Measurements from ENCODE around the gene ADGRF5. TPM values are rescaled to one million over a fixed set of nuclear protein-coding genes. Genes with fewer than 3 reads are reported as not detected.
"Not testable (repeated sequence)": the region's sequence is repeated elsewhere in the genome, so short reads cannot be mapped to it uniquely, and the experiment has no call there.

Gene ADGRF5
- total RNA-seq, 2 experiments from 2014 or later: not detected

- H3K27ac Mint-ChIP-seq; H3K9me3 Mint-ChIP-seq; H3K36me3 Mint-ChIP-seq (ENCODE audit: low read depth); H3K27me3 Mint-ChIP-seq; ATAC-seq; intact Hi-C loops (cut with micrococcal nuclease); H3K4me3 Mint-ChIP-seq; POLR2A ChIA-PET; H3K4me1 Mint-ChIP-seq (ENCODE audit: low read depth): not testable (repeated sequence)
- CTCF ChIA-PET: interaction anchor here (0.7 to 2.8 kb wide), 6 partner anchors 8 to 450 kb away, joined by 3 to 8 read pairs (median 4); no protein-coding TSS in a partner anchor
- peak; percentile 69 for TF ChIP-seq CTCF (IDR thresholded peaks at IDR 0.05)
- DNase-seq: peak; percentile 41
These were observed 65.8 kb downstream of the ADGRF5 start for GRCh38 chr6:46855966-46856365.

GRCh38 chr6:46851576-46851975, 70.2 kb downstream of the ADGRF5 start:
- ATAC-seq; H3K27ac Mint-ChIP-seq; DNase-seq; H3K36me3 Mint-ChIP-seq (ENCODE audit: low read depth); H3K4me1 Mint-ChIP-seq (ENCODE audit: low read depth); H3K9me3 Mint-ChIP-seq; POLR2A ChIA-PET; intact Hi-C loops (cut with micrococcal nuclease); H3K4me3 Mint-ChIP-seq: not testable (repeated sequence)
- CTCF ChIA-PET: interaction anchor here (1.0 to 1.6 kb wide), 2 partner anchors 11 to 196 kb away, joined by 3 to 4 read pairs; no protein-coding TSS in a partner anchor
- H3K27me3 Mint-ChIP-seq: peaks cover 17% of the 10 kb centered on the region

- peaks cover 2% of the 10 kb centered on the region for H3K4me1 Mint-ChIP-seq (ENCODE audit: low read depth)
- H3K9me3 Mint-ChIP-seq: no peaks in the 10 kb centered on the region
- H3K27me3 Mint-ChIP-seq: peaks cover 17% of the 10 kb centered on the region
- no peak for DNase-seq
- no peak overlapping the region for H3K27ac Mint-ChIP-seq
- no peak for TF ChIP-seq CTCF (IDR thresholded peaks at IDR 0.05)
- intact Hi-C loops (cut with micrococcal nuclease): no loop called here
- POLR2A ChIA-PET: no interaction called here
- H3K4me3 Mint-ChIP-seq: no peak overlapping the region
- CTCF ChIA-PET: interaction anchor here (1.0 to 1.6 kb wide), 2 partner anchors 11 to 196 kb away, joined by 3 to 4 read pairs; no protein-coding TSS in a partner anchor
- no peak for ATAC-seq
- no peaks in the 10 kb centered on the region for H3K36me3 Mint-ChIP-seq (ENCODE audit: low read depth)
These were observed 70.9 kb downstream of the ADGRF5 start for GRCh38 chr6:46850792-46851191.

GRCh38 chr6:46849361-46849690, 72.4 kb downstream of the ADGRF5 start:
- ChIA-PET CTCF (interaction anchor here (0.6 to 2.4 kb wide), 14 partner anchors 9 to 462 kb away, joined by 3 to 31 read pairs (median 5); no protein-coding TSS in a partner anchor), POLR2A (no interaction called here)
- H3K4me3 Mint-ChIP-seq: no peak overlapping the region
- peaks cover 19% of the 10 kb centered on the region for H3K27me3 Mint-ChIP-seq
- H3K36me3 Mint-ChIP-seq (ENCODE audit: low read depth): no peaks in the 10 kb centered on the region
- no peaks in the 10 kb centered on the region for H3K9me3 Mint-ChIP-seq
- no peak overlapping the region for H3K27ac Mint-ChIP-seq
- intact Hi-C loops (cut with micrococcal nuclease): loop anchor here (2.0 to 5.0 kb wide), 2 partner anchors 197 to 458 kb away; partner anchors contain the start of gene TNFRSF21
- ATAC-seq (no peak), DNase-seq (no peak)
- peaks cover 2% of the 10 kb centered on the region for H3K4me1 Mint-ChIP-seq (ENCODE audit: low read depth)
- no peak for TF ChIP-seq CTCF (IDR thresholded peaks at IDR 0.05)

GRCh38 chr6:46848684-46849360, 72.9 kb downstream of the ADGRF5 start:
- no peaks in the 10 kb centered on the region for H3K9me3 Mint-ChIP-seq
- intact Hi-C loops (cut with micrococcal nuclease): loop anchor here (2.0 to 5.0 kb wide), 2 partner anchors 198 to 458 kb away; partner anchors contain the start of gene TNFRSF21
- peak; percentile 95 for TF ChIP-seq CTCF (IDR thresholded peaks at IDR 0.05)
- POLR2A ChIA-PET: interaction anchor here (1.1 kb wide), 1 partner anchor 77 kb away, joined by 3 read pairs; no protein-coding TSS in a partner anchor
- peak overlapping the region; percentile 15 for H3K4me3 Mint-ChIP-seq
- peaks cover 19% of the 10 kb centered on the region for H3K27me3 Mint-ChIP-seq
- no peaks in the 10 kb centered on the region for H3K36me3 Mint-ChIP-seq (ENCODE audit: low read depth)
- peak; percentile 75 for DNase-seq
- peaks cover 2% of the 10 kb centered on the region for H3K4me1 Mint-ChIP-seq (ENCODE audit: low read depth)
- no peak overlapping the region for H3K27ac Mint-ChIP-seq
- ATAC-seq: peak; percentile 73
- CTCF ChIA-PET: interaction anchor here (0.6 to 2.4 kb wide), 31 partner anchors 7 to 463 kb away, joined by 3 to 31 read pairs (median 3); partner anchors contain the start of gene ADGRF1
